HCT116 (cell line): ENCODE results near the gene CACNA2D2. TPM values are rescaled to one million over a fixed set of nuclear protein-coding genes. Genes with fewer than 3 reads are reported as not detected.

Experiments used
- ATAC-seq: fragments of 200-7000 bp; cut with Tn5 transposase; 2 replicates; pipeline ENCODE4 v1.9.1; 2020; ENCODE audit warnings: mild to moderate bottlenecking, moderate library complexity
- BruUV-seq: library from RNA; stranded (reverse); fragments of 400-500 nt; replicated peaks from 2 replicates; lab custom pipeline; 2021; lab: Mats Ljungman, UMichigan
- CTCF ChIA-PET: fragments of 300-600 bp; sonication (Branson Sonifier 250); formaldehyde crosslinking; loops from one replicate; lab custom pipeline; 2021; ENCODE audit warnings: antibody characterized with exemption; lab: Charles Lee
- POLR2A ChIA-PET: fragments of 300-600, 350-600 bp; sonication (Branson Sonifier 250); formaldehyde crosslinking; loops from one replicate; lab custom pipeline; 2021; ENCODE audit warnings: antibody characterized with exemption; lab: Charles Lee
- RAD21 ChIA-PET, 2 experiments: fragments of 300-600 bp; sonication (Branson Sonifier 250); formaldehyde crosslinking; loops; one replicate each; lab custom pipeline; 2023; ENCODE audit warnings: low total read pairs in 2 of 2; ENCODE audit not compliant: uncharacterized antibody in 2 of 2, unreplicated experiment in 2 of 2, low non-redundant PET in 1 of 2; lab: Charles Lee
- DNase-seq: peaks from one replicate; pipeline ENCODE4 v3.0.0-alpha.2; 2010; ENCODE audit warnings: low read depth, low spot score
- H2AFZ ChIP-seq: fragments of 200-600 bp; shearing (Covaris generic), sonication (generic); 2 replicates; pipeline ENCODE4 v1.6.1; 2017; ENCODE audit warnings: low read depth, mixed run types, mixed read lengths, antibody characterized with exemption, low read length; ENCODE audit not compliant: poor library complexity, severe bottlenecking
- H3K27ac ChIP-seq: 2 replicates; pipeline ENCODE4 v1.5.1; 2012; ENCODE audit warnings: low read depth, low read length
- H3K27me3 ChIP-seq: fragments of 200-600 bp; sonication (generic); 2 replicates; pipeline ENCODE4 v1.6.1; 2016; ENCODE audit warnings: mixed run types, low read length, mixed read lengths; ENCODE audit not compliant: insufficient read depth
- H3K36me3 ChIP-seq, 2 experiments: fragments of 200-500 bp in 1 of 2; fragments of 200-600 bp in 1 of 2; sonication (Bioruptor generic) in 1 of 2; sonication (generic) in 1 of 2; 2 replicates each; pipeline versions ENCODE4 v1.5.1 to v1.6.1; 2014 to 2016; ENCODE audit warnings: low read length in 2 of 2, inconsistent platforms in 1 of 2, mixed read lengths in 1 of 2, mixed run types in 1 of 2; ENCODE audit not compliant: insufficient read depth in 2 of 2, control insufficient read depth in 1 of 2
- H3K4me1 ChIP-seq, 2 experiments: fragments of 200-600 bp in 1 of 2; sonication (generic) in 1 of 2; 2 replicates each; pipeline versions ENCODE4 v1.5.1 to v1.6.1; 2012 to 2017; ENCODE audit warnings: low read length in 2 of 2, inconsistent platforms in 1 of 2, mild to moderate bottlenecking in 1 of 2, mixed read lengths in 1 of 2, mixed run types in 1 of 2, moderate library complexity in 1 of 2; ENCODE audit not compliant: insufficient read depth in 2 of 2, control insufficient read depth in 1 of 2
- H3K4me2 ChIP-seq: fragments of 200-600 bp; sonication (generic); 2 replicates; pipeline ENCODE4 v1.6.1; 2017; ENCODE audit warnings: mixed run types, low read length, mixed read lengths
- H3K4me3 ChIP-seq, 2 experiments: fragments of 200-600 bp in 1 of 2; sonication (generic) in 1 of 2; replicated peaks in 1 of 2; 2 replicates each; pipeline ENCODE4 v1.5.1; 2011 to 2016; ENCODE audit warnings: low read length in 2 of 2, control low read depth in 1 of 2, low read depth in 1 of 2, mild to moderate bottlenecking in 1 of 2, mixed read lengths in 1 of 2, mixed run types in 1 of 2
- H3K79me2 ChIP-seq: fragments of 200-600 bp; sonication (generic); 2 replicates; pipeline ENCODE4 v1.6.1; 2017; ENCODE audit warnings: mild to moderate bottlenecking, mixed run types, low read length, moderate library complexity, mixed read lengths; ENCODE audit not compliant: insufficient read depth
- H3K9ac ChIP-seq: fragments of 200-600 bp; sonication (generic); 2 replicates; pipeline ENCODE4 v1.6.1; 2016; ENCODE audit warnings: low read length, mixed read lengths
- H3K9me2 ChIP-seq: fragments of 200-600 bp; sonication (generic), shearing (Covaris generic); 2 replicates; pipeline ENCODE4 v1.6.1; 2017; ENCODE audit warnings: mixed run types, mild to moderate bottlenecking, moderate library complexity; ENCODE audit not compliant: insufficient read depth
- H3K9me3 ChIP-seq, 2 experiments: fragments of 200-500 bp in 1 of 2; fragments of 200-600 bp in 1 of 2; sonication (Bioruptor generic) in 1 of 2; sonication (generic) in 1 of 2; 2 replicates each; pipeline ENCODE4 v1.6.1; 2014 to 2017; ENCODE audit warnings: low read length in 2 of 2, mixed read lengths in 2 of 2, inconsistent platforms in 1 of 2, low read depth in 1 of 2, mild to moderate bottlenecking in 1 of 2, mixed run types in 1 of 2, moderate library complexity in 1 of 2; ENCODE audit not compliant: control insufficient read depth in 1 of 2, insufficient read depth in 1 of 2
- H4K20me1 ChIP-seq: fragments of 200-600 bp; sonication (generic), shearing (Covaris generic); 2 replicates; pipeline ENCODE4 v1.6.1; 2017; ENCODE audit warnings: mixed run types, mild to moderate bottlenecking, moderate library complexity; ENCODE audit not compliant: insufficient read depth
- CEBPB ChIP-seq: IDR thresholded peaks from 2 replicates; pipeline ENCODE4 v1.6.1; 2012; ENCODE audit warnings: low read depth
- ELF1 ChIP-seq: IDR thresholded peaks from 2 replicates; pipeline ENCODE4 v1.6.1; 2012; ENCODE audit warnings: low read depth, borderline replicate concordance
- EZH2 ChIP-seq: fragments of 200-600 bp; sonication (generic); IDR thresholded peaks from 2 replicates; pipeline ENCODE4 v1.6.1; 2017; ENCODE audit warnings: antibody characterized with exemption, mixed run types
- EZH2phosphoT487 ChIP-seq: fragments of 200-600 bp; IDR thresholded peaks from 2 replicates; pipeline ENCODE4 v1.6.1; 2018; ENCODE audit warnings: antibody characterized with exemption, borderline replicate concordance
- FOSL1 ChIP-seq: IDR thresholded peaks from 2 replicates; pipeline ENCODE4 v1.6.1; 2012; ENCODE audit warnings: low read depth
- POLR2A ChIP-seq: IDR thresholded peaks from 2 replicates; pipeline ENCODE4 v1.7.0; 2011; ENCODE audit warnings: borderline replicate concordance; ENCODE audit not compliant: insufficient read depth, insufficient read length; ENCODE audit errors: extremely low read depth
- POLR2AphosphoS5 ChIP-seq: IDR thresholded peaks from 2 replicates; pipeline ENCODE4 v1.6.1; 2011; ENCODE audit warnings: mild to moderate bottlenecking, low read depth, low read length, moderate library complexity
- SIN3A ChIP-seq: IDR thresholded peaks from 2 replicates; pipeline ENCODE4 v1.6.1; 2012; ENCODE audit warnings: low read depth
- TCF7L2 ChIP-seq: IDR thresholded peaks from 2 replicates; pipeline ENCODE4 v1.7.0; 2011; ENCODE audit warnings: borderline replicate concordance, inconsistent platforms; ENCODE audit not compliant: insufficient read depth, insufficient read length; ENCODE audit errors: extremely low read depth
- YY1 ChIP-seq: IDR thresholded peaks from 2 replicates; pipeline ENCODE4 v1.6.1; 2011; ENCODE audit warnings: low read length, low read depth, moderate library complexity, mild to moderate bottlenecking; ENCODE audit not compliant: insufficient replicate concordance; ENCODE audit errors: extremely low read depth
- ZFX ChIP-seq: fragments of 450-650 bp; IDR thresholded peaks from 2 replicates; pipeline ENCODE4 v1.6.1; 2017
- intact Hi-C: fragments of 100-400 bp; cut with micrococcal nuclease; formaldehyde crosslinking; loops from 2 replicates; pipeline ENCODE4 v1.10.0; 2022
- total RNA-seq: library from RNA; stranded (reverse); gene quantifications from one replicate; pipeline ENCODE4 v1.2.1, GENCODE V29; 2021; ENCODE audit not compliant: unreplicated experiment
- TF ChIP-seq, protein P1 (sequence below): IDR thresholded peaks from 2 replicates; pipeline ENCODE4 v1.6.1; 2011; ENCODE audit warnings: mild to moderate bottlenecking, low read length, moderate library complexity; ENCODE audit not compliant: insufficient replicate concordance; ENCODE audit errors: extremely low read depth
- TF ChIP-seq, protein P2 (sequence below): IDR thresholded peaks from 2 replicates; pipeline ENCODE4 v1.6.1; 2012

Gene CACNA2D2
- total RNA-seq, 1 experiment from 2014 or later: 10.2 TPM

DNA sequence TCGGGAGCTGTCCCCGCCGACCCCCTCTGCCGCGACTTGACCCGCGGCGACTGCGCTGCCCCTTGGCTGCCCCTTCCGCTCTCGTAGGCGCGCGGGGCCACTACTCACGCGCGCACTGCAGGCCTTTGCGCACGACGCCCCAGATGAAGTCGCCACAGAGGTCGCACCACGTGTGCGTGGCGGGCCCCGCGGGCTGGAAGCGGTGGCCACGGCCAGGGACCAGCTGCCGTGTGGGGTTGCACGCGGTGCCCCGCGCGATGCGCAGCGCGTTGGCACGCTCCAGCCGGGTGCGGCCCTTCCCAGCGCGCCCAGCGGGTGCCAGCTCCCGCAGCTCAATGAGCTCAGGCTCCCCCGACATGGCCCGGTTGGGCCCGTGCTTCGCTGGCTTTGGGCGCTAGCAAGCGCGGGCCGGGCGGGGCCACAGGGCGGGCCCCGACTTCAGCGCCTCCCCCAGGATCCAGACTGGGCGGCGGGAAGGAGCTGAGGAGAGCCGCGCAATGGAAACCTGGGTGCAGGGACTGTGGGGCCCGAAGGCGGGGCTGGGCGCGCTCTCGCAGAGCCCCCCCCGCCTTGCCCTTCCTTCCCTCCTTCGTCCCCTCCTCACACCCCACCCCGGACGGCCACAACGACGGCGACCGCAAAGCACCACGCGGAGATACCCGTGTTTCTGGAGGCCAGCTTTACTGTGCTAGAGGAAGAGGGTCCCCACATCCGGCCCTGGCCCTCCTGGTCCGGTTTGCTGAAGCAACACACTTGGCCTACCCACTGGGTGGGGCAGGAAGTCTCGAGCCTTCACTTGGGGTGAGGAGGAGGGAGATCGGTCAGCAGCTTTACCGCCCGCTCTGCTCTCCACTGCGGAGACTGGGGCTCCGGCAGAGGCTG, 162.7 kb downstream of the CACNA2D2 start, which contains the start of gene RASSF1:
Gene RASSF1 (minus strand): TSS at position 389 of the 882 bp plus-strand sequence. CDS start 31 bp downstream, at position 358.
- H3K79me2 ChIP-seq: peaks cover 36% of the 10 kb centered on the region
- POLR2A ChIA-PET: interaction anchor here (0.8 to 1.3 kb wide), 4 partner anchors 10 to 41 kb away, joined by 3 to 11 read pairs (median 4); partner anchors contain the start of genes CYB561D2, HYAL3, NAA80 and NPRL2
- peaks cover 0 to 3% of the 10 kb centered on the region in 2 experiments; a peak in 1 of 4 replicates for H3K36me3 ChIP-seq
- H3K9me3 ChIP-seq: no peaks in the 10 kb centered on the region
- no peaks in the 10 kb centered on the region for H3K27me3 ChIP-seq
- intact Hi-C loops: no loop called here
- H3K9me2 ChIP-seq: no peaks in the 10 kb centered on the region
- no TSS peak for BruUV-seq
- CTCF ChIA-PET: interaction anchor here (0.8 to 1.1 kb wide), 3 partner anchors 10 to 19 kb away, joined by 4 to 6 read pairs (median 5); partner anchors contain the start of gene NPRL2
- ATAC-seq (peak; percentile 55), DNase-seq (no peak)
- peak within 1 kb of the TSS; percentile 82 for H3K27ac ChIP-seq
- H3K4me2 ChIP-seq: peak within 1 kb of the TSS; percentile 95
- peak within 1 kb of the TSS; percentile 62 to 89 for H3K4me3 ChIP-seq
- H3K9ac ChIP-seq: peak within 1 kb of the TSS; percentile 98
- RAD21 ChIA-PET: interaction anchor here in 1 of 2 experiments (0.5 kb wide), 1 partner anchor 114 kb away, joined by 4 read pairs; no protein-coding TSS in a partner anchor
- H2AFZ ChIP-seq: no peak within 1 kb of the TSS
- peaks cover 28 to 59% of the 10 kb centered on the region in 2 experiments for H3K4me1 ChIP-seq
- no peaks in the 10 kb centered on the region for H4K20me1 ChIP-seq
- TF ChIP-seq SIN3A (no peak), ZFX (peak; percentile 96), FOSL1 (no peak), ELF1 (no peak), POLR2A (peak; percentile 81), EZH2 (no peak), CEBPB (no peak), YY1 (peak; percentile 20), POLR2AphosphoS5 (peak; percentile 85), TCF7L2 (peak; percentile 6), EZH2phosphoT487 (no peak)
- TF ChIP-seq, protein P1, sequence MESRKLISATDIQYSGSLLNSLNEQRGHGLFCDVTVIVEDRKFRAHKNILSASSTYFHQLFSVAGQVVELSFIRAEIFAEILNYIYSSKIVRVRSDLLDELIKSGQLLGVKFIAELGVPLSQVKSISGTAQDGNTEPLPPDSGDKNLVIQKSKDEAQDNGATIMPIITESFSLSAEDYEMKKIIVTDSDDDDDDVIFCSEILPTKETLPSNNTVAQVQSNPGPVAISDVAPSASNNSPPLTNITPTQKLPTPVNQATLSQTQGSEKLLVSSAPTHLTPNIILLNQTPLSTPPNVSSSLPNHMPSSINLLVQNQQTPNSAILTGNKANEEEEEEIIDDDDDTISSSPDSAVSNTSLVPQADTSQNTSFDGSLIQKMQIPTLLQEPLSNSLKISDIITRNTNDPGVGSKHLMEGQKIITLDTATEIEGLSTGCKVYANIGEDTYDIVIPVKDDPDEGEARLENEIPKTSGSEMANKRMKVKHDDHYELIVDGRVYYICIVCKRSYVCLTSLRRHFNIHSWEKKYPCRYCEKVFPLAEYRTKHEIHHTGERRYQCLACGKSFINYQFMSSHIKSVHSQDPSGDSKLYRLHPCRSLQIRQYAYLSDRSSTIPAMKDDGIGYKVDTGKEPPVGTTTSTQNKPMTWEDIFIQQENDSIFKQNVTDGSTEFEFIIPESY: no peak
- TF ChIP-seq, protein P2, sequence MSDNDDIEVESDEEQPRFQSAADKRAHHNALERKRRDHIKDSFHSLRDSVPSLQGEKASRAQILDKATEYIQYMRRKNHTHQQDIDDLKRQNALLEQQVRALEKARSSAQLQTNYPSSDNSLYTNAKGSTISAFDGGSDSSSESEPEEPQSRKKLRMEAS: no peak
